HepG2 (cell line): Measurements from ENCODE around the gene CEACAM4. TPM values are rescaled to one million over a fixed set of nuclear protein-coding genes. Genes with fewer than 3 reads are reported as not detected.

Experiments used
- ARNT ChIP-seq: fragments of 450-650 bp; IDR thresholded peaks from 2 replicates; pipeline ENCODE4 v1.6.1; 2017
- FOXM1 ChIP-seq: sonication (generic); formaldehyde crosslinking; IDR thresholded peaks from 2 replicates; pipeline ENCODE4 v1.5.0; 2020; ENCODE audit warnings: missing genetic modification reagents
- KLF16 ChIP-seq, 2 experiments: sonication (generic) in 1 of 2; formaldehyde crosslinking in 1 of 2; IDR thresholded peaks; 2 replicates each; pipeline versions ENCODE4 v1.6.1 to v1.8.0; 2016 to 2023; ENCODE audit warnings: missing genetic modification reagents in 2 of 2, missing compliant biosample characterization in 1 of 2
- MIXL1 ChIP-seq: IDR thresholded peaks from 2 replicates; pipeline ENCODE4 v1.6.1; 2016
- NR3C1 ChIP-seq: sonication (generic); formaldehyde crosslinking; IDR thresholded peaks from 2 replicates; pipeline ENCODE4 v1.4.0; 2020; ENCODE audit warnings: missing genetic modification reagents
- SATB2 ChIP-seq: sonication (generic); formaldehyde crosslinking; IDR thresholded peaks from 2 replicates; pipeline ENCODE4 v1.5.0; 2020; ENCODE audit warnings: missing genetic modification reagents
- SP2 ChIP-seq: sonication (generic); formaldehyde crosslinking; IDR thresholded peaks from 2 replicates; pipeline ENCODE4 v1.5.1; 2020; ENCODE audit warnings: mild to moderate bottlenecking, missing genetic modification reagents
- ZNF251 ChIP-seq: sonication (generic); formaldehyde crosslinking; IDR thresholded peaks from 2 replicates; pipeline ENCODE4 v1.9.0; 2021; ENCODE audit warnings: mild to moderate bottlenecking, missing genetic modification reagents
- ZSCAN9 ChIP-seq: IDR thresholded peaks from 2 replicates; pipeline ENCODE4 v1.6.1; 2016; ENCODE audit warnings: borderline replicate concordance
- polyA plus RNA-seq, 8 experiments: library from polyadenylated mRNA; depleted of rRNA in 3 of 8; stranded (reverse) in 7 of 8; unstranded in 1 of 8; fragments of >200 nt; fragmentation: Illumina TruSeq in 4 of 8; extraction: Trizol in 4 of 8; gene quantifications; 2 replicates each; pipeline versions ENCODE4 v1.2.1 to v1.2.3, GENCODE V29; 2011 to 2016; ENCODE audit warnings: low read depth in 4 of 8, missing spikeins in 1 of 8, mixed read lengths in 1 of 8; ENCODE audit not compliant: insufficient read depth in 1 of 8
- total RNA-seq, 5 experiments: library from RNA; depleted of rRNA; stranded (reverse); fragments of >200 nt; fragmentation: Illumina TruSeq; extraction: Trizol; gene quantifications; 2 replicates each; pipeline ENCODE4 v1.2.3, GENCODE V29; 2016; ENCODE audit warnings: low read depth in 1 of 5
- TF ChIP-seq, protein P1 (sequence below): sonication (generic); formaldehyde crosslinking; IDR thresholded peaks from 2 replicates; pipeline ENCODE4 v1.8.0; 2022; ENCODE audit warnings: mild to moderate bottlenecking, missing genetic modification reagents, moderate library complexity
- TF ChIP-seq, protein P2 (sequence below): sonication (generic); formaldehyde crosslinking; IDR thresholded peaks from 2 replicates; pipeline ENCODE4 v1.4.0; 2020; ENCODE audit warnings: mild to moderate bottlenecking, missing genetic modification reagents
- TF ChIP-seq, protein P3 (sequence below): IDR thresholded peaks from 2 replicates; pipeline ENCODE4 v1.6.1; 2016; ENCODE audit warnings: low read depth, borderline replicate concordance
- TF ChIP-seq, protein P4 (sequence below): sonication (generic); formaldehyde crosslinking; IDR thresholded peaks from 2 replicates; pipeline ENCODE4 v1.5.0; 2020; ENCODE audit warnings: missing genetic modification reagents
- TF ChIP-seq, protein P5 (sequence below): IDR thresholded peaks from 2 replicates; pipeline ENCODE4 v1.6.1; 2016; ENCODE audit warnings: low read depth, control low read depth
- TF ChIP-seq, protein P6 (sequence below): IDR thresholded peaks from 2 replicates; pipeline ENCODE4 v1.6.1; 2016

Gene CEACAM4
- total and polyA plus RNA-seq, 2 of the 13 experiments (the other 11 are each of a cell fraction or from before 2014, with no cell fraction given): not detected

DNA sequence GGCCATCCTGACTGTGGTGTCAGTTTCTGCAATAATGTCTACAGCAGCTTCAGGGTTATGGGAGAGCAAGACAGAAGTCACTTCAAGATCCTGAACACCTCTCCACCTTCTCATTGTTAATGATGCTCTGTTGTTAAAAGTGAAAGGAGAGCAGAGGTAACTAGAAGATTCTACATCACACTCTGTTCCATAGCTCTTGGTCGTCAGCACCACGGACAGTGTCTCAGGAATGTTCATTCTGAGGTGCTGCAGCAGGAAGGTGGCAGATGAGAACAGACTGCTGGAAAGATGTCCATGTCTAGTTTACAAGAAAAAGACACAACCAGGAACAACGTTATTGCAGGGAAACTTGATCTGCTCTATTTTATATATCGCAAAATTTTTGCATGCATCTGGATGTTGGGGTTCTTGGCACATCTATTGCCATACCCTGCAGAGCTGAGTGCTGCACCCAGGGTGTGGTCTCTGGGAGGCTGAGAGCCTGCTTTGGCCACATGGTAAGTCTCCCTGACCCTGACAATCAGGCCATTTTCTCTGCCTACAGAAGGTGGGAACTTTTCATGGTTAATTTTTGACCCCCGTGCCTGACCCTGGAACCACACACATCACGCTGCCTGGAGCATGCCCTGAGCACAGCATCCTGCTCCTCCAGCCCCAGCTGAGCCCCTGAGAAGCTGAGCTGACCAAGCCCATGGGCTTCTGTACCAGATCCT is 38.2 kb downstream of the CEACAM4 start (continued):
- TF ChIP-seq NR3C1 (CRISPR knock-in tag): no peak
- TF ChIP-seq, protein P1, sequence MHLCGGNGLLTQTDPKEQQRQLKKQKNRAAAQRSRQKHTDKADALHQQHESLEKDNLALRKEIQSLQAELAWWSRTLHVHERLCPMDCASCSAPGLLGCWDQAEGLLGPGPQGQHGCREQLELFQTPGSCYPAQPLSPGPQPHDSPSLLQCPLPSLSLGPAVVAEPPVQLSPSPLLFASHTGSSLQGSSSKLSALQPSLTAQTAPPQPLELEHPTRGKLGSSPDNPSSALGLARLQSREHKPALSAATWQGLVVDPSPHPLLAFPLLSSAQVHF (CRISPR knock-in tag): 0 out of 2 replicates have a peak, but pooled peaks have one; percentile 43
- TF ChIP-seq, protein P2, sequence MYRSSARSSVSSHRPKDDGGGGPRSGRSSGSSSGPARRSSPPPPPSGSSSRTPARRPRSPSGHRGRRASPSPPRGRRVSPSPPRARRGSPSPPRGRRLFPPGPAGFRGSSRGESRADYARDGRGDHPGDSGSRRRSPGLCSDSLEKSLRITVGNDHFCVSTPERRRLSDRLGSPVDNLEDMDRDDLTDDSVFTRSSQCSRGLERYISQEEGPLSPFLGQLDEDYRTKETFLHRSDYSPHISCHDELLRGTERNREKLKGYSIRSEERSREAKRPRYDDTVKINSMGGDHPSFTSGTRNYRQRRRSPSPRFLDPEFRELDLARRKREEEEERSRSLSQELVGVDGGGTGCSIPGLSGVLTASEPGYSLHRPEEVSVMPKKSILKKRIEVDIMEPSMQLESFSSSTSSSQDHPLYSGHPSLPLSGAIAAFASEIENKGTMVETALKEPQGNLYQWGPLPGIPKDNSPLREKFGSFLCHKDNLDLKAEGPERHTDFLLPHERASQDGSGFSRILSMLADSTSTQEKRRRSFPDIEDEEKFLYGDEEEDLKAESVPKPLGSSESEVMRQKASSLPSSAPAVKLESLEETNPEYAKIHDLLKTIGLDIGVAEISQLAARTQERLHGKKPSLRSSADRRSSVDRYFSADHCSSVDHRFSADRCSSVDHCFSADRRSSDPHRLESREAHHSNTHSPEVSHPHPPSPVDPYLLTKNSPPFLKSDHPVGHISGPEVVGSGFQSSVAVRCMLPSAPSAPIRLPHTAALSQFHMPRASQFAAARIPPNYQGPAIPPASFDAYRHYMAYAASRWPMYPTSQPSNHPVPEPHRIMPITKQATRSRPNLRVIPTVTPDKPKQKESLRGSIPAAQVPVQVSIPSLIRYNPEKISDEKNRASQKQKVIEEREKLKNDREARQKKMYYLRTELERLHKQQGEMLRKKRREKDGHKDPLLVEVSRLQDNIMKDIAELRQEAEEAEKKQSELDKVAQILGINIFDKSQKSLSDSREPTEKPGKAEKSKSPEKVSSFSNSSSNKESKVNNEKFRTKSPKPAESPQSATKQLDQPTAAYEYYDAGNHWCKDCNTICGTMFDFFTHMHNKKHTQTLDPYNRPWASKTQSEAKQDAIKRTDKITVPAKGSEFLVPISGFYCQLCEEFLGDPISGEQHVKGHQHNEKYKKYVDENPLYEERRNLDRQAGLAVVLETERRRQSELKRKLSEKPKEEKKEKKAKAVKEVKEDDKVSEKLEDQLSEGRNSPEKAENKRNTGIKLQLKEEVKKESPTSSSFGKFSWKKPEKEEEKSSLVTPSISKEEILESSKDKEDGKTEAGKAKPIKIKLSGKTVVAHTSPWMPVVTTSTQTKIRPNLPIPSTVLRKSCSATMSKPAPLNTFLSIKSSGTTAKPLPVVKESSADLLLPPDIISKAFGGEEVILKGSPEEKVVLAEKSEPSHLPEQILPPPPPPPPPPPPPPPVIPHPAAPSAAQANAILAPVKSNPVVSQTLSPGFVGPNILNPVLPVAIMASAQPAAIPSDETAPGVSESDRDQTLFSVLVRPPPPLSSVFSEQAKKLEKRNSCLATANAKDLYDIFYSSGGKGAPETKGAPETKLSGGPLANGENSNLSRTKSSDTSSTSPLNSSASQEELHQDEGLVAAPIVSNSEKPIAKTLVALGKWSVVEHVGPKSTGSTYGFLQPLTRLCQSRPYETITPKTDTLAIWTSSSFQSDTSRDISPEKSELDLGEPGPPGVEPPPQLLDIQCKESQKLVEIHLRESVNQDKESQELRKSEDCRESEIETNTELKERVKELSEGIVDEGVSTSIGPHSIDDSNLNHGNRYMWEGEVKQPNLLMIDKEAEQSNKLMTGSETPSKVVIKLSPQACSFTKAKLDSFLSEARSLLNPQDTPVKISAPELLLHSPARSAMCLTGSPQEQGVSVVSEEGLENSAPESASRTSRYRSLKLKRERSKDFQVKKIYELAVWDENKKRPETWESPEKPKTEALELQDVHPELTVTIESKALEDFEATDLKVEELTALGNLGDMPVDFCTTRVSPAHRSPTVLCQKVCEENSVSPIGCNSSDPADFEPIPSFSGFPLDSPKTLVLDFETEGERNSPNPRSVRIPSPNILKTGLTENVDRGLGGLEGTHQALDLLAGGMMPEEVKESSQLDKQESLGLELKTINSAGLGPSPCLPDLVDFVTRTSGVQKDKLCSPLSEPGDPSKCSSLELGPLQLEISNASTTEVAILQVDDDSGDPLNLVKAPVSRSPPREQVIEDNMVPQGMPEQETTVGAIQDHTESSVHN (CRISPR knock-in tag): no peak
- TF ChIP-seq, protein P3, sequence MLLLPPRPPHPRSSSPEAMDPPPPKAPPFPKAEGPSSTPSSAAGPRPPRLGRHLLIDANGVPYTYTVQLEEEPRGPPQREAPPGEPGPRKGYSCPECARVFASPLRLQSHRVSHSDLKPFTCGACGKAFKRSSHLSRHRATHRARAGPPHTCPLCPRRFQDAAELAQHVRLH: peak; percentile 66; the same call in 1 of the 2 replicates
- peak; percentile 30; the same call in 1 of the 2 replicates for TF ChIP-seq MIXL1 (CRISPR knock-in tag)
- TF ChIP-seq ARNT: no peak
- TF ChIP-seq, protein P4, sequence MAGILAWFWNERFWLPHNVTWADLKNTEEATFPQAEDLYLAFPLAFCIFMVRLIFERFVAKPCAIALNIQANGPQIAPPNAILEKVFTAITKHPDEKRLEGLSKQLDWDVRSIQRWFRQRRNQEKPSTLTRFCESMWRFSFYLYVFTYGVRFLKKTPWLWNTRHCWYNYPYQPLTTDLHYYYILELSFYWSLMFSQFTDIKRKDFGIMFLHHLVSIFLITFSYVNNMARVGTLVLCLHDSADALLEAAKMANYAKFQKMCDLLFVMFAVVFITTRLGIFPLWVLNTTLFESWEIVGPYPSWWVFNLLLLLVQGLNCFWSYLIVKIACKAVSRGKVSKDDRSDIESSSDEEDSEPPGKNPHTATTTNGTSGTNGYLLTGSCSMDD (CRISPR knock-in tag): no peak
- TF ChIP-seq FOXM1 (CRISPR knock-in tag): no peak
- TF ChIP-seq, protein P5, sequence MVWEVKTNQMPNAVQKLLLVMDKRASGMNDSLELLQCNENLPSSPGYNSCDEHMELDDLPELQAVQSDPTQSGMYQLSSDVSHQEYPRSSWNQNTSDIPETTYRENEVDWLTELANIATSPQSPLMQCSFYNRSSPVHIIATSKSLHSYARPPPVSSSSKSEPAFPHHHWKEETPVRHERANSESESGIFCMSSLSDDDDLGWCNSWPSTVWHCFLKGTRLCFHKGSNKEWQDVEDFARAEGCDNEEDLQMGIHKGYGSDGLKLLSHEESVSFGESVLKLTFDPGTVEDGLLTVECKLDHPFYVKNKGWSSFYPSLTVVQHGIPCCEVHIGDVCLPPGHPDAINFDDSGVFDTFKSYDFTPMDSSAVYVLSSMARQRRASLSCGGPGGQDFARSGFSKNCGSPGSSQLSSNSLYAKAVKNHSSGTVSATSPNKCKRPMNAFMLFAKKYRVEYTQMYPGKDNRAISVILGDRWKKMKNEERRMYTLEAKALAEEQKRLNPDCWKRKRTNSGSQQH (CRISPR knock-in tag): 0 out of 2 replicates have a peak, but pooled peaks have one; percentile 56
- no peak for TF ChIP-seq SP2 (CRISPR knock-in tag)
- 0 out of 2 replicates have a peak, but pooled peaks have one; percentile 49 for TF ChIP-seq SATB2 (CRISPR knock-in tag)
- peak in 1 of 2 experiments; percentile 78; a peak in 2 of 4 replicates for TF ChIP-seq KLF16 (CRISPR knock-in tag; IDR thresholded peaks at IDR 0.05)
- TF ChIP-seq, protein P6, sequence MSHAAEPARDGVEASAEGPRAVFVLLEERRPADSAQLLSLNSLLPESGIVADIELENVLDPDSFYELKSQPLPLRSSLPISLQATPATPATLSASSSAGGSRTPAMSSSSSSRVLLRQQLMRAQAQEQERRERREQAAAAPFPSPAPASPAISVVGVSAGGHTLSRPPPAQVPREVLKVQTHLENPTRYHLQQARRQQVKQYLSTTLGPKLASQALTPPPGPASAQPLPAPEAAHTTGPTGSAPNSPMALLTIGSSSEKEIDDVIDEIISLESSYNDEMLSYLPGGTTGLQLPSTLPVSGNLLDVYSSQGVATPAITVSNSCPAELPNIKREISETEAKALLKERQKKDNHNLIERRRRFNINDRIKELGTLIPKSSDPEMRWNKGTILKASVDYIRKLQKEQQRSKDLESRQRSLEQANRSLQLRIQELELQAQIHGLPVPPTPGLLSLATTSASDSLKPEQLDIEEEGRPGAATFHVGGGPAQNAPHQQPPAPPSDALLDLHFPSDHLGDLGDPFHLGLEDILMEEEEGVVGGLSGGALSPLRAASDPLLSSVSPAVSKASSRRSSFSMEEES (CRISPR knock-in tag): peak; percentile 56; the same call in 1 of the 2 replicates
- no peak for TF ChIP-seq ZNF251 (CRISPR knock-in tag)
- peak; percentile 83 for TF ChIP-seq ZSCAN9 (CRISPR knock-in tag)
